H9 (cell line): Measurements from ENCODE around the gene SYVN1. TPM values are rescaled to one million over a fixed set of nuclear protein-coding genes. Genes with fewer than 3 reads are reported as not detected.

Source experiments
- DNase-seq: peaks from one replicate; pipeline ENCODE4 v3.0.0-alpha.2; 2017
- H2AFZ ChIP-seq: one replicate; pipeline ENCODE4 v1.6.1; 2013; ENCODE audit warnings: mild to moderate bottlenecking, low read length, control low read depth, moderate library complexity
- H2AK5ac ChIP-seq: 2 replicates; pipeline ENCODE4 v1.6.1; 2013; ENCODE audit warnings: low read length, control low read depth, mixed read lengths; ENCODE audit not compliant: insufficient read length
- H2BK120ac ChIP-seq: one replicate; pipeline ENCODE4 v1.6.1; 2013; ENCODE audit warnings: low read depth, mild to moderate bottlenecking, low read length, control low read depth, inconsistent platforms; ENCODE audit not compliant: poor library complexity, severe bottlenecking
- H2BK12ac ChIP-seq: 2 replicates; pipeline ENCODE4 v1.6.1; 2013; ENCODE audit warnings: low read length, control low read depth, mixed read lengths, low read depth; ENCODE audit not compliant: insufficient read length
- H2BK15ac ChIP-seq: 2 replicates; pipeline ENCODE4 v1.6.1; 2013; ENCODE audit warnings: low read depth, low read length, control low read depth
- H2BK20ac ChIP-seq: one replicate; pipeline ENCODE4 v1.6.1; 2013; ENCODE audit warnings: low read depth, mild to moderate bottlenecking, low read length, control low read depth, inconsistent platforms; ENCODE audit not compliant: poor library complexity, severe bottlenecking
- H2BK5ac ChIP-seq: 2 replicates; pipeline ENCODE4 v1.6.1; 2013; ENCODE audit warnings: low read length, control low read depth, mixed read lengths; ENCODE audit not compliant: insufficient read length
- H3K14ac ChIP-seq: 2 replicates; pipeline ENCODE4 v1.6.1; 2013; ENCODE audit warnings: low read length, control low read depth; ENCODE audit not compliant: insufficient read depth
- H3K18ac ChIP-seq: 2 replicates; pipeline ENCODE4 v1.6.1; 2013; ENCODE audit warnings: low read depth, mild to moderate bottlenecking, mixed read lengths, low read length, control low read depth; ENCODE audit not compliant: insufficient read length
- H3K23ac ChIP-seq: 2 replicates; pipeline ENCODE4 v1.6.1; 2013; ENCODE audit warnings: low read length, control low read depth, mixed read lengths, low read depth; ENCODE audit not compliant: insufficient read length
- H3K23me2 ChIP-seq: 2 replicates; pipeline ENCODE4 v1.6.1; 2013; ENCODE audit warnings: low read depth, mild to moderate bottlenecking, mixed read lengths, low read length, control low read depth; ENCODE audit not compliant: insufficient read length, poor library complexity, severe bottlenecking
- H3K27ac ChIP-seq: 2 replicates; pipeline ENCODE4 v1.5.1; 2013; ENCODE audit warnings: low read length, control low read depth, mixed read lengths, low read depth; ENCODE audit not compliant: insufficient read length
- H3K27me3 ChIP-seq: 2 replicates; pipeline ENCODE4 v1.6.1; 2013; ENCODE audit warnings: low read length, control low read depth, inconsistent platforms; ENCODE audit not compliant: insufficient read depth
- H3K4ac ChIP-seq: 2 replicates; pipeline ENCODE4 v1.6.1; 2013; ENCODE audit warnings: low read depth, mild to moderate bottlenecking, control low read depth, inconsistent platforms, low read length, moderate library complexity
- H3K4me1 ChIP-seq: 2 replicates; pipeline ENCODE4 v1.6.1; 2013; ENCODE audit warnings: low read length, control low read depth, inconsistent platforms; ENCODE audit not compliant: insufficient read depth
- H3K4me2 ChIP-seq: 2 replicates; pipeline ENCODE4 v1.6.1; 2013; ENCODE audit warnings: low read length, control low read depth, mixed read lengths; ENCODE audit not compliant: insufficient read length, insufficient read depth
- H3K56ac ChIP-seq: 2 replicates; pipeline ENCODE4 v1.6.1; 2013; ENCODE audit warnings: low read depth, mild to moderate bottlenecking, mixed read lengths, low read length, control low read depth; ENCODE audit not compliant: insufficient read length
- H3K79me1 ChIP-seq: 2 replicates; pipeline ENCODE4 v1.6.1; 2013; ENCODE audit warnings: low read depth, mild to moderate bottlenecking, moderate library complexity, low read length, control low read depth, inconsistent platforms; ENCODE audit not compliant: insufficient read depth, poor library complexity, severe bottlenecking
- H3K79me2 ChIP-seq: 2 replicates; pipeline ENCODE4 v1.6.1; 2013; ENCODE audit warnings: low read length, control low read depth, inconsistent platforms; ENCODE audit not compliant: insufficient read depth
- H3K9ac ChIP-seq: 2 replicates; pipeline ENCODE4 v1.6.1; 2013; ENCODE audit warnings: low read length, control low read depth, mixed read lengths; ENCODE audit not compliant: insufficient read length; ENCODE audit errors: extremely low read depth
- H3K9me3 ChIP-seq: one replicate; pipeline ENCODE4 v1.6.1; 2013; ENCODE audit warnings: low read depth, low read length, inconsistent platforms; ENCODE audit not compliant: control insufficient read depth
- H3T11ph ChIP-seq: one replicate; pipeline ENCODE4 v1.6.1; 2013; ENCODE audit warnings: mild to moderate bottlenecking, low read length, control low read depth, inconsistent platforms
- H4K20me1 ChIP-seq: one replicate; pipeline ENCODE4 v1.6.1; 2013; ENCODE audit not compliant: control insufficient read depth, insufficient read length, insufficient read depth
- H4K5ac ChIP-seq: 2 replicates; pipeline ENCODE4 v1.6.1; 2013; ENCODE audit warnings: low read depth, mild to moderate bottlenecking, mixed read lengths, low read length, control low read depth; ENCODE audit not compliant: insufficient read length
- H4K8ac ChIP-seq: replicated peaks from 2 replicates; pipeline ENCODE4 v1.6.1; 2013; ENCODE audit warnings: low read length, control low read depth, mixed read lengths, low read depth; ENCODE audit not compliant: insufficient read length
- H4K91ac ChIP-seq: 2 replicates; pipeline ENCODE4 v1.6.1; 2013; ENCODE audit warnings: low read depth, mild to moderate bottlenecking, moderate library complexity, mixed read lengths, low read length, control low read depth; ENCODE audit not compliant: insufficient read length
- H3K27ac Mint-ChIP-seq, 3 experiments: 2 replicates in 2 of 3; 3 replicates in 1 of 3; pipeline ENCODE4 v1.8.0; 2020 to 2021; ENCODE audit warnings: mixed read lengths in 3 of 3, mild to moderate bottlenecking in 1 of 3, moderate library complexity in 1 of 3
- H3K27me3 Mint-ChIP-seq: 2 replicates; pipeline ENCODE4 v1.8.0; 2021; ENCODE audit warnings: low read depth, mild to moderate bottlenecking, moderate library complexity, mixed read lengths
- H3K36me3 Mint-ChIP-seq, 3 experiments: 2 replicates in 2 of 3; 3 replicates in 1 of 3; pipeline ENCODE4 v1.8.0; 2020 to 2021; ENCODE audit warnings: low read depth in 3 of 3, mixed read lengths in 3 of 3; ENCODE audit not compliant: insufficient read depth in 1 of 3
- H3K4me1 Mint-ChIP-seq, 2 experiments: 2 replicates each; pipeline ENCODE4 v1.8.0; 2020; ENCODE audit warnings: mixed read lengths in 2 of 2
- H3K4me3 Mint-ChIP-seq, 2 experiments: 2 replicates in 1 of 2; 3 replicates in 1 of 2; pipeline ENCODE4 v1.8.0; 2020 to 2021; ENCODE audit warnings: mild to moderate bottlenecking in 2 of 2, mixed read lengths in 2 of 2, moderate library complexity in 1 of 2
- H3K9me3 Mint-ChIP-seq, 2 experiments: 2 replicates in 1 of 2; 3 replicates in 1 of 2; pipeline ENCODE4 v1.8.0; 2020; ENCODE audit warnings: mild to moderate bottlenecking in 2 of 2, mixed read lengths in 2 of 2, moderate library complexity in 1 of 2
- WGBS: extraction: QIAGEN DNeasy Blood & Tissue Kit; methylation state at CpG from one replicate; pipeline ENCODE4 v1.1.7; 2013; ENCODE audit warnings: missing lambda C conversion rate, low lambda C conversion rate, mixed read lengths; ENCODE audit not compliant: insufficient read length; ENCODE audit errors: extremely low coverage; 5-methylcytosine and 5-hydroxymethylcytosine counted together
- total RNA-seq: library from RNA; stranded (reverse); gene quantifications from 2 replicates; pipeline ENCODE4 v1.2.1, GENCODE V29; 2021
- TF ChIP-seq, protein P1 (sequence below): fragments of 200-600 bp; sonication (generic); conservative IDR thresholded peaks from 3 replicates; pipeline ENCODE4 v1.8.0; 2021; ENCODE audit warnings: antibody characterized with exemption, mild to moderate bottlenecking

SYVN1 gene
- total RNA-seq, 1 experiment from 2014 or later: 31.6 TPM

GRCh38 chr11:65141896-65142494 is 7.7 kb upstream of the SYVN1 start:
- WGBS: no CpG with 5 or more reads among the region's 7 CpGs
- Histone ChIP-seq H2AK5ac (no peak overlapping the region), H3T11ph (no peak overlapping the region), H2BK5ac (no peak overlapping the region), H2AFZ (no peak overlapping the region), H4K20me1 (no peaks in the 10 kb centered on the region), H4K8ac (no peak overlapping the region), H3K79me2 (no peaks in the 10 kb centered on the region), H3K18ac (no peak overlapping the region), H3K9ac (no peak overlapping the region), H2BK20ac (no peak overlapping the region), H3K56ac (no peak overlapping the region), H3K9me3 (no peaks in the 10 kb centered on the region), H2BK120ac (no peak overlapping the region), H3K27me3 (no peaks in the 10 kb centered on the region), H3K23ac (no peak overlapping the region), H4K5ac (no peak overlapping the region), H2BK12ac (no peak overlapping the region), H3K4me2 (no peak overlapping the region), H2BK15ac (no peak overlapping the region), H3K14ac (no peak overlapping the region), H3K4ac (no peak overlapping the region), H3K27ac (no peak overlapping the region), H4K91ac (no peak overlapping the region), H3K79me1 (no peaks in the 10 kb centered on the region), H3K23me2 (no peaks in the 10 kb centered on the region), H3K4me1 (no peaks in the 10 kb centered on the region)
- Mint-ChIP-seq H3K36me3 (no peaks in the 10 kb centered on the region), H3K27ac (no peak overlapping the region), H3K27me3 (peaks cover 35% of the 10 kb centered on the region), H3K9me3 (peaks cover 2 to 6% of the 10 kb centered on the region in 2 experiments; a peak in 3 of 5 replicates), H3K4me3 (no peak overlapping the region), H3K4me1 (no peaks in the 10 kb centered on the region)
- TF ChIP-seq, protein P1, sequence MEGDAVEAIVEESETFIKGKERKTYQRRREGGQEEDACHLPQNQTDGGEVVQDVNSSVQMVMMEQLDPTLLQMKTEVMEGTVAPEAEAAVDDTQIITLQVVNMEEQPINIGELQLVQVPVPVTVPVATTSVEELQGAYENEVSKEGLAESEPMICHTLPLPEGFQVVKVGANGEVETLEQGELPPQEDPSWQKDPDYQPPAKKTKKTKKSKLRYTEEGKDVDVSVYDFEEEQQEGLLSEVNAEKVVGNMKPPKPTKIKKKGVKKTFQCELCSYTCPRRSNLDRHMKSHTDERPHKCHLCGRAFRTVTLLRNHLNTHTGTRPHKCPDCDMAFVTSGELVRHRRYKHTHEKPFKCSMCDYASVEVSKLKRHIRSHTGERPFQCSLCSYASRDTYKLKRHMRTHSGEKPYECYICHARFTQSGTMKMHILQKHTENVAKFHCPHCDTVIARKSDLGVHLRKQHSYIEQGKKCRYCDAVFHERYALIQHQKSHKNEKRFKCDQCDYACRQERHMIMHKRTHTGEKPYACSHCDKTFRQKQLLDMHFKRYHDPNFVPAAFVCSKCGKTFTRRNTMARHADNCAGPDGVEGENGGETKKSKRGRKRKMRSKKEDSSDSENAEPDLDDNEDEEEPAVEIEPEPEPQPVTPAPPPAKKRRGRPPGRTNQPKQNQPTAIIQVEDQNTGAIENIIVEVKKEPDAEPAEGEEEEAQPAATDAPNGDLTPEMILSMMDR: no peak
- no peak for DNase-seq
